NCI-H345 (cell line): ENCODE data around the gene PLCD1.
"Not testable (repeated sequence)": the region's sequence is repeated elsewhere in the genome, so short reads cannot be mapped to it uniquely, and the experiment has no call there.

Source experiments
- DNase-seq: peaks from one replicate; lab custom pipeline; 2025; lab: John Stamatoyannopoulos, UW

Gene PLCD1

GRCh38 chr3:37986479-37987314 is 42.7 kb downstream of the PLCD1 start:
- peak; percentile 12 for DNase-seq

GRCh38 chr3:37985637-37986320 is 43.7 kb downstream of the PLCD1 start:
- no peak for DNase-seq

GRCh38 chr3:37984596-37984995 is 44.8 kb downstream of the PLCD1 start:
- no peak for DNase-seq

GRCh38 chr3:37984051-37984450 is 45.4 kb downstream of the PLCD1 start:
- DNase-seq, result no peak

- no peak for DNase-seq
These were observed 47.1 kb downstream of the PLCD1 start for GRCh38 chr3:37982331-37982730.

GRCh38 chr3:37981348-37981664 is 48.1 kb downstream of the PLCD1 start:
- DNase-seq, result no peak

- no peak for DNase-seq
These were observed 48.7 kb downstream of the PLCD1 start for GRCh38 chr3:37980462-37981347.

- DNase-seq, result no peak
These were observed 49.6 kb downstream of the PLCD1 start for GRCh38 chr3:37979541-37980461.

GRCh38 chr3:37974121-37975083 is 55.0 kb downstream of the PLCD1 start:
- peak; percentile 7 for DNase-seq

- DNase-seq, result no peak
These were observed 56.0 kb downstream of the PLCD1 start for GRCh38 chr3:37973246-37974054.

GRCh38 chr3:37972056-37972455 is 57.4 kb downstream of the PLCD1 start:
- DNase-seq, result not testable (repeated sequence)

GRCh38 chr3:37971467-37971866 is 58.0 kb downstream of the PLCD1 start:
- no peak for DNase-seq

- no peak for DNase-seq
These were observed 58.6 kb downstream of the PLCD1 start for GRCh38 chr3:37970802-37971201.

- DNase-seq, result no peak
These were observed 59.8 kb downstream of the PLCD1 start for GRCh38 chr3:37969596-37970100.

- no peak for DNase-seq
These were observed 60.4 kb downstream of the PLCD1 start for GRCh38 chr3:37968813-37969595.

GRCh38 chr3:37968199-37968598 is 61.2 kb downstream of the PLCD1 start:
- no peak for DNase-seq

- DNase-seq, result peak; percentile 17
These were observed 62.1 kb downstream of the PLCD1 start for GRCh38 chr3:37967260-37967881.

- no peak for DNase-seq
These were observed 64.7 kb downstream of the PLCD1 start for GRCh38 chr3:37964716-37965115.
